GM21447 (cell line): Measurements from ENCODE around the gene PFKP.

Experiments used
- ATAC-seq: cut with Tn5 transposase; IDR thresholded peaks from one replicate; pipeline ENCODE4 v1.9.1; 2021; ENCODE audit not compliant: unreplicated experiment

The PFKP gene

DNA sequence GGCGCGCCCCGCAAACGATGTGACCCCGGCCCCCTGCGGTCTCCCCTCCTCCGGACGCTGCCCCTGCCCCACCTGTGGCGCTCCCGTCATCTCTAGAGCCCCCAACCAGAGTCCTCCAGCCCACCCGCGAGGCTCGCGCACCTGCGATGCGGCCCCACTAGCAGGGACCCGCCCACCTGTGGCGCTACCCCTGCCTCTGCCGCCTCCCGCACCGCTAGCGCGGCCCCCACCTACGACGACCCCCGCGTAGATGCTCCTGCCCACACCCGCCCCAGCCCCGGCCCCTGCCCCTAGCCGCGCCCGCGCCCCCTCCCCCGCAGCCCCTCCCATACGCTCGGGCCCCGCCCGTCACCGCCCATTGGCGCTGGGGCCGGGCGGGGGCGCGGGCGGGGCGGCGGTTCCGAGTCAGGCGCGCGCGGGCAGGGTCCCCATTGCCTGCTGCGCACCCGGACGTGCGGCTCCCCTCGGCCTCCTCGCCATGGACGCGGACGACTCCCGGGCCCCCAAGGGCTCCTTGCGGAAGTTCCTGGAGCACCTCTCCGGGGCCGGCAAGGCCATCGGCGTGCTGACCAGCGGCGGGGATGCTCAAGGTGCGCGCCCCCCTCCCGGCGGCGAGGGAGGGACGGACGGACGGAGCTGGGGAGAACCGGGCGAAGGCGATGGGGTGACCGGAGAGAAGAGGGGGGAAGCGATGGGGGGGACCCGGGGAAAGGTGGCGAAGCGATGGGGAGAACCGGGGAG is at the start of gene PFKP:
Gene PFKP, plus strand, starts transcription at position 431 of the 741 bp plus-strand sequence. Its CDS starts 48 bp downstream, at position 479.
- ATAC-seq: peak; percentile 41

DNA sequence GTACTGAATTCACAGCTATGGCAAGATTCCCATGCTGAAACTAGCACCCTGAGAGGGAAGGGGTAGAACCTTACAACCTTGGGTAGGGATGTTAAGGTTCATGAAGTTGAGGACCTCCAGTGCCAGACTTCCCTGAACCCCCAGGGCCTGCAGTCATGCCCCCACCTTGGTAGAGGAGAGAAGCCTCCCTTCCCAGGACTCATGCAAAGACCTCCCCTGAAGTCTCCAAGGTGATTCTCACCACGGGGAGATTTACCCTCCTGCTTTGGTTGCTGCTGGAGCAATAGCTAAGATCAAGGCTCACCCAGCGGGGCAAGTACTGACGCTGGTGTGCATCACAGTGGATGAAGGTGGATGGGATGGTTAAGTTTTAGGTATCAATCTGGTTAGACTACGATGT is 49.1 kb upstream of the PFKP start:
- ATAC-seq: no peak

DNA sequence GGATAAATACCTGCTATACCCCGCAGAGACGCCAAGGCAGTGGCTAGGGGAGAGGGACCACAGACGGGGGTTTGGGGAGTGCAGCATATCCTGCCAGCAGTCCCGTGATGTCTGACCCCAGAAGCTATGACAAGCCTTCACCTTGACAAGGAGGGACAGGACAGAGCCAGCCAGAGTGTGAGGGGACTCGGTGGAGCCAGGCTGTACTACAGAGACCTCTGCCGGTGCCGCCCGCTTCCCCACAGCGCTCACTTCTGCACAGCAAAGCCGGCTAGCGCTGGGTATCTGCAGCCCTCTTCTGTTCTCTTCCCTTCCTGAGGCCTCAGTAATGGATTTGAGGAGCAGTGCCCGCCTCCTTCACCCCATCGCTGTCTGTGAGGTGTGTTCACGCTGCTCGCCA is 47.0 kb upstream of the PFKP start:
- ATAC-seq: no peak

DNA sequence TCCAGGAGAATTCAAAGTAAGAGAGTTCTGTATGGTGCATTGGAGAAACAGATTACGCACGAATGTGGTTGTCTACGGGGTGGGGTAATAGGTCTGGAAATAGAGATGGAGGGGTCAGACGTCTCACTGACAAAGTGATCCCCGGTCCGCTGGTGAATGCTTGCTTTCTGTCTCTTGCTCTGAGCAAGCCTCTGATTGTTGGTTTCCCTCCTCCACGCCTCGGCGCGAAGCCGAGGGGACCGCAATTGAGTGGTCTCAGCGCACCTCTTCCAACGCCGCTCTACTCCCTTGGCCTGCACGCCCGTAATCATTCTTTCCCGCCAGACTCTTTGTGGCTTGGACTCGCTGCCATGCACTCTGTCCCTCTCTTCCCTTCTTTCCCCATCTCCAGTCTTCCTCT is 46.5 kb upstream of the PFKP start:
- ATAC-seq: no peak

DNA sequence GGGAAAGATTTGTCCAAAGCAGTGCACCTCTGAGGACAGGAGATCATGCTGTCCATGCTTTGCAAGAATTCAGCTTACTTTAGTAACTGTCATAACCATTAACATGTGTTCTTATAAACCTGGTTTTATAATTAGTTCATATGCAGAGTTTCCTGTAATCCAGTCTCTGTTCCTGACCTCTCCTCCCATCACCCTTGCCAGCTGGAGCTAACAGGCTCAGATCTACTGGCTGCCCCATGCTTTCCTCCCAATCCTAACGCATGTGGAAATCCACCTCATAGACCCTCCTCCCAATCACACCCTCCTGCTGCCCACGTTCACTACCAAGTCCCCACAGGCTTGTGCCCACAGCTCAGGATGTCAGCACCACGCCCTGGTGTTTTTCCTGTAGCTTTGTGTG is 45.3 kb upstream of the PFKP start:
- ATAC-seq: no peak

DNA sequence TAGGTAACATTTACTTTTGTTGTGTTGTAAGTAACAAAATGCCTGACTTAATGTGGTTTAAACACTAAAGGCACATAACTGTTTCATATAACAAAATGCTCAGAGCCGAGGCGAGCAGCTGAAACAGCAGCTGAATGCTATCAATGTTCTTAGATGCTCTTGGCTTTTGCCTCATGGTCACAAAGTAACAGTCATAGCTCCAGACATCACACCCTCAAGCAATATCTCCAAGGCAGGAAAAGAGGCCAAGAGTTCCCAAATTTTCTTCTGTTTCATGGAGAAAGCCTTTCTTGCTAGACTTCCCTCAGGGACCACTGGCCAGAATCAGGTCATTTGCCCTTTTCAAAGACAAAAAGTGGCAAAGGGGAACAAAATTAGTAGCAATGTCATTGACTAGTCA is 43.5 kb upstream of the PFKP start:
- no peak for ATAC-seq

DNA sequence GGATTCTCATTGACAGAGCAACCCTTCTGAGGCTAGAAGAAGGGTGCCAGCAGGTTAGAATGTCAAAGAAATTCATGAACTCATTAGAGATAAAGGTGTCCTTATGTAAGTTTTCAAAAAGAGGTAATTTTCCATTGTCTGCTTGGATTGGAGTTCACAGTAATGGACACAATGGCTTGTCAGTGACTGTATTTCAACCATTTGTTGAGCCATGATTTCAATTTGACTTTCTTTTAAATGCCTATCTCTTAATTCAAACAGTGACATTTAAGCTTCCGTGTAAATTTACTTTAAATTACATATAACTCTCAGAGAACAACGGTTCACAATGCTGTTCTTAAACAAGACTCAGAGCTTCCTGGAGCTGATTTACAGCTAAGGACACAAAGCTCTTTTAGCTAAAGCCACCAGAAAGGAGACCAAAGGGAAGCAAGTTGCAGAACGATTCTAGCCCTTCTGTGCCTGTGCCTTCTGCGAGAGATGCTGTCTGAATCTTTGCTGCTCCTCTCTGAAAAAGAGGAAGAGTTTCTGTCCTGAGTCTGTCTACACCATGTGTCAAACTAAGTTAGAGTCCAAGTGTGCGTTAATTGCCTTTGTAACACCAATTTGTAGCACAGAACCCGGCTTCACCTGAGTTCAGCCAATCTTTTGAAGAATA is 42.2 kb upstream of the PFKP start:
- no peak for ATAC-seq

DNA sequence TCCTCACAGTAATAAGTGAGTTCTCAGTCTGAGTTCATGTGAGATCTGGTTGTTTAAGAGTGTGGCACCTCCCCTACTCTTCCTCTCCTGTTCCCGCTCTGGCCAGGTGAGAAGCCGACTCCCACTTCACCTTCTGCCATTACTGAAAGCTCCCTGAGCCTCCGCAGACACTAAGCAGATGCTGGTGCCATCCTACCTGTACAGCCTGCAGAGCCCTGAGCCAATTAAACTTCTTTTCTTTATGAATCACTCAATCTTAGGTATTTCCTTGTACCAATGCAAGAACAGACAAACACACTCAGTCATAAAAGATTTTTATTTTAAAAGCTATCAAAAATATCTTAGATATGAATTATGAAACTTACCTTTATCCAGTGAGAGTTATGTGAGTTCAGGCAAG is 39.5 kb upstream of the PFKP start:
- no peak for ATAC-seq

DNA sequence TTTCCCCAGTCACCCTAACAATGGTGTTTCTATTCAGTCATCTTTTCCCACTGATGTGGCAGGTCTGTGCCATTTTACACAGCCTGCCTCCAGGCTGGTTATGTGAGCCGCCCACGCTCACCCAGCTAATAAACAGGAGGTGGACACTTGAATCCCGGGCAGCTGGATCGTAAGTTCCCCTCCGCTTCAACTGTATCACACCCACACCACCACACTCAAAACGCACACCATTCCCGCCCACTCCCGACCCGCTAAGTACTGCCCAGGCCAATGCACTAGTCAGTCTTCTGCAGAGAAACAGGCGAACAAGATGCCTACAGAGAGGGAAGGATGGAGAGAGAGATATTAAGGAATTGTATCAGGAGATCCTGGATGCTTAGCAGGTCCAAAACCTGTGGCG is 38.9 kb upstream of the PFKP start:
- ATAC-seq: no peak

DNA sequence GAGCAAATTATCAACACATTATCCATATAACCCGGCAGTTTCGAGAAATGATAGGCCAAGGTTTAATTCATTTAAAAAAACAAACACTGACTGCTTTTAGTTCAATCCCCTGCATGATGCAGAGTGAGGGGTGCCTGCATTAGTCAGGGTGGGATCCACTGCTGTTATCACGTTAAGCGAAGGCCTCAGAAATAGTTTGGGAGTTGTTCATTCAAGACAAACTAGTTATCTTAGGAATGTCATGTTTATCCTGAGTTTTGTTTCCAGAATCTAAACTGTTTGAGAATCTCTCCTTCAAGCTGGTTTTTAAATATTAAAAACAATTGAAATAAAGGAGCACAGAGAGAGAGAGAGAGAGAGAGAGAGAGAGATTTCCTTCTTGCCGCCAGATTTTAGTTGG is 36.6 kb upstream of the PFKP start:
- no peak for ATAC-seq

DNA sequence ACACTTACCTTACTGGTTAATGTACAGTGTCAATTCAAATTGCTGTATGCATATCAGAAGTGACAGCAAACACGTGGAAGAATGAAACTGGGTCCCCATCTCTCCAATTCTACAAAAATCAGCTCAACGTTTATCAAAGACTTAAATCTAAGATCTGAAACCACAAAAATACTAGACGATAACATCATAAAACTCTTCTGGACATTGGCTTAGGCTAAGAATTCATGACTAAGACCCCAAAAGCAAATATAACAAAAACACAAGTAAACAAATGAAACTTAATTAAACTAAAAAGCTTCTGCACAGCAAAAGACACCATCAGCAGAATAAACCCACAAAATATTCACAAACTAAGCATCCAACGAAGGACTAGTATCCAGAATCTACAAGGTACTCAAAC is 35.9 kb upstream of the PFKP start:
- no peak for ATAC-seq

DNA sequence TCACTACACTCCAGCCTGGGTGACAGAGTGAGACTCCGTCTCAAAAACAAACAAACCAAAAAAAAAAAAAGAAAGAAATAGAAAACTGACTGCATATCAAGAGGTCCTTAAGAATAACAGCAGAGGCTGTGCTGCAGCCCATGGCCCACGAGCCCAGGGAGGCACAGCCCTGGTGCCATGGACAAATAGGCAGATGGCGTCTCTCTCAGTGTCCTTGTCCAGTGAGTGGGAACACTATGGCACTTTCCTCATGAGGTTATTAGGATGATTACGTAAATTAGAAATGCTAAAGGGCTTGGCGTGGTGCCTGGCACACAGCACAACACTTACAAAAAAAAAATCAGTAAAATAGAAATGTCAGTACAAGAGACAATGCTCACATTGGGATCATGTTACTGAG is 33.4 kb upstream of the PFKP start:
- ATAC-seq: no peak

DNA sequence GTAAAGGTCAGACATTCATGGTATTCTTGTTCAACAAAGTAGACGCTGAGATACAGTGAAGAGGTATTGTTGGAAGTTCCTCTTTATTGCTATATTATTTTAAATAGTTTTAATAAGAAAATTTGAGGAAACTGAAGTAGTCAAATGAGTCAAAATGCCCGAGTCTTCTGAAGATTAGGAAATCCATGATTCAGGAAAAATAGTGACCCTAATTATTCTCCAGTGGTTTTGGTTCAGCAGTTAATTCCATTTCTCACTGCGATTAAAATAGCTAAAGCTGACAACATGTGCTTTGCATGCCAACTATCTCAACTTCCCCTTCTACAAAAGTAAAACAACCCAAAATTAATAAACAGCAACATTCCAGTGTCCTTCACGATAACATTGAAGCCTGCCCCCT is 32.7 kb upstream of the PFKP start:
- ATAC-seq: no peak

DNA sequence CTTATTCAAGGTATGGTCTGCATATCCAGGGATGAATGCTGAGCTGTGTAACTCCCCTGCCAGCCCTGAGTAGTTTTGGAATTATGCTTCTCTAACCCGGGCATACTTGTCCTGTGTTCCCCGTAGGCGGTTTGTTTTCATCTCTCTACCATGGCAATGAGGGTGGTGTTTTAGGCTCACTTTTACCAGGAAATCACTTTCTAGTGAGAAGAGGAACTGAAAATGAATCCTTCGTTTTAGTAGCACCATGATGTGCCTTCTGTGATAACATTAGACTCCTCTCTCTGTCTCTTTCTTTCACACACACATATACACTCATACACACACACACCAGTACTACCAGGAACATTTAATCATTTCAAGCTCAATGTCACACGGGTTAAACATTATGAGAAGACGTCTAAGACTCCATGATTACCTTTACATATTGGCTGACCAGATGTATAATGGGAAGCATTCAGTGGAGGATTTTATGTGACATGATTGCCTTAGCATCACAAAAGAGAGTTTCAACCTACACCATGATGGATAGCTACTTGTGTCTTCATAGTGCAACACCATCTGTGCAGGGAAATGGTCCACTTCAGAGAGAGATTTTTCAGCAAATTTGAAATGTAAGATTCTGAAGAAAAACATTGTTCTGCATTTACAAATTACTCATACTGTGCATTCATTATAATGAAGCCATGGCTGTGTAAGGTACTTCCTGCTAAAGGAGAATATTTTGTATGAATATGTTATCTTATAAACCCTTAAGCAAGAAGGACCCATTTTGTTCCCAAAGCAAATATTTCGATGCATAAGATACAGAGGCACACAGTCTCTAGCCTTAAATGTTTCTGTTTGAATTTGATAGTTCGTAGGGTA is 31.0 kb upstream of the PFKP start:
- ATAC-seq: peak; percentile 99

DNA sequence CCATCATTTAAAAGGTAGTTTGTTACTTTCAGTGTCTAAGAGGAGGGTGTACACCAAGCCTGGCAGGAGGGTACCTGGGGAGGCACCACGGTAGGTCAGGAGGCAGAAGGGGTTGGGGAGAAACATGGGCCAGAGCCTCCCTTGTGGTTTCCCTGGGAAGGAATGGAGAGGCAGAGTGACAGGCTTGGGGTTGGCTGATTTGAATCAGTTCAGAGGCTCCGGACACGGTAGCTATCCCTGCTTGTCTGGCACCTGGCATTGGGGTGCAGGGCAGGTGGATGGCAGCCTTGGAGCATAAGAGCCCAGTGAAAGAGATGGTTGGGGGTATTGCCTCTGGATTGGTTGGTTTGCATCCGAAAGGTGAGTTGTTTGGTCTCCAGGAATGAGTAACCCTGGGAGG is 30.2 kb upstream of the PFKP start:
- ATAC-seq: no peak

DNA sequence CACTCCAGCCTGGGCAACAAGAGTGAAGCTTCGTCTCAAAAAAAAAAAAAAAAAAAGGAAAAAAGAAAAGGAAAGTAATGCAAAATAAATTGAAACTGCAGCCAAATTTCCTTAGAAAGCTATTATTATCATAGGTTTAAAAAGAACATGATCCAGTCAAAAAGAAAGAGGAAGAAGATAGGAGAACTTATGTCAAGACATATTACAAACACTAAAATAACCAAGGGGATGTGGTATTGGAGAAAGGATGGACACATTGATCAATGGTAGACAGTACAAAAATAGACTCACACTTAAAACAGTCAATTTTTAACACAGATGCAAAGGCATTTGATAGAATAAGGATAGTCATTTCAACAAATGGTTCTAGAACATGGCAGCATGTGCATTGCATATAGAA is 27.3 kb upstream of the PFKP start:
- no peak for ATAC-seq

DNA sequence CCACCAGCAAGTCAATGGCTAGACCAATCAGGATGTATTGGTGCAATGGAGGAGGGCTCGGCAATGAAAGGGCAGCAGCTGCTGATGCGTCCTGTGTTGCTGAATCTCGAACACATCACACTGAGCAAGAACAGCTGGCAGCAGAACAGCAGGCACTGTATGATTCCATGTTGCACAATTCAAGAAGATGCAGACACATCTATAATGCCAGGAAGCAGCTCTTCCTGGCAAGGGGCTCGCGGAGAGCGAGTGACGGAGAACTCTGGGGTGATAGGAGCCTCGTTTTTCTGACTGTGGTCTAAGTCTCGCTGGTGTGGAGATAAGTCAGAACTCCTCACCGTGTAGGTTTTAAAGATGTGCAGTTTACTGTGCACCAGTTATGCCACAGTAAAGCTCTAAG is 24.8 kb upstream of the PFKP start:
- ATAC-seq: no peak

DNA sequence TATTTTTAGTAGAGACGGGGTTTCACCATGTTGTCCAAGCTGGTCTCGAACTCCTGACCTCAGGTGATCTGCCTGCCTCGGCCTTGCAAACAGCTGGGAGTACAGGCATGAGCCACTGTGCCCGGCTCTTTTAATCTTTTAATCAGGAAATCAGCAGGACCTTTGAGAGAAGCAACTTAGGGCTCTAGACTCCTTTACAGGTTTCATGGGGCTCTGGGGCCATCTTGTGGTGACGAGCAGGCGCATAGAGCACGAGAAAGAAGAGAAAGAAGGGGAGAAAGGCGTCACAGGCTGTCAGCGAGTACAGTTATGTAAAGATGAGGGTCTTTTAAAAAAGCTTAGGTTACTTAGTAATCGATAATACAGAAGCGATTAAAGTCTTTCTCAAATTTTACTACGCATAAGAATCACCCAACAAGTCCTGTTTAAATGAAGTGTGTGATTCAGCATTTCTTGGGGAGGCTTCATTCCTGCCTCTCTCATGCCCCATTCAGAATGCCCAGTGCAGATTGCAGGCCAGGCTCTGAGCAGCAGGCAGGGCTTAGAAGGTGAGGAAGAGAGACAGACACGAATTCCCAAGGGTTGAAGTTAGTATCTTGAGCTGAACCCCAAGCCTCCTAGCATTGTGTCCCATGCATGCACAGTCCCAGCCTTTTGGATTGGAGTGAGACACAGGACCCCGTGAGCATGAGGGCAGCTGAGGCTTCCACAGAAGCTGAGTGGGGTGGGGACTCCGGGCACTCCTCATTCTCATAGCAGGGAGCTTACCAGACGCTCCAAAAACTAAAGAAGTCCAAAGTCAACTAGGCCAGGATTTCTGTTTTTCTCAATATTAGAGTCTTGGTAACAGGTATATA is 23.6 kb upstream of the PFKP start:
- ATAC-seq: no peak

DNA sequence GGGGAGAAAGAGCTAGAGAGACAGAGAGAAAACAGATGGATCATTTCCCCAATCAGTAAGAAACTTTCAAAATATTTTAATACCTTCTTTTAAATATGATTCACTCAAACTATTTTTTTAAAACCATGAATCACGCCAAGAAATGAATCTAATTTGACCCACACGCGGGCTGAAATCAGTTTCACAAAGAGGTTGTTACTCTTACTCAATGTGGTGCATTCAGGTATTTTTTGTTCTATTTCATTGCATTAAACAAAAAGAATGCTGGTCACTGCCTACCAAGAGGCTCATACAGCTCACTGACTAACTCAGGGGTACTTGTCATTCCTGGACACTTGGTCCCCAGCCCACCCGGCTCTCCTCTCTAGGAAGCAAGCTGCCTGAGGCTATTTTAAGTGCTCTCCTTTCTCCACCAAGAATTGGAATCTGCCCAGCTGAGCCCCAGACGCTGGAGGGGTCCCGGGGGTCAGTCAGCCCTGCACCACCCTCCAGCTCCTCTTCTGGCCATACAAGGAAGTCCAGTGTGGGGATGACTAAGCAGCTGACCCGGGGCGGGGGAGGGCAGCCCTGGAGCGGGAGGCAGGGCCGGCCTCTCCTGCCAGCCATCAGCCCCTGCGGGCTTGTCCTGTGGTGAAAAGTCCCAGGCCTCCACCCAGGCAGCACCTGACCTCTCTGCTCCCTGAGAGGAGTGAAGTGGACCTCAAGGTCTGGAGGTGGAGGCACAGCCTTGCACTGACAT is 21.7 kb upstream of the PFKP start:
- ATAC-seq: no peak

DNA sequence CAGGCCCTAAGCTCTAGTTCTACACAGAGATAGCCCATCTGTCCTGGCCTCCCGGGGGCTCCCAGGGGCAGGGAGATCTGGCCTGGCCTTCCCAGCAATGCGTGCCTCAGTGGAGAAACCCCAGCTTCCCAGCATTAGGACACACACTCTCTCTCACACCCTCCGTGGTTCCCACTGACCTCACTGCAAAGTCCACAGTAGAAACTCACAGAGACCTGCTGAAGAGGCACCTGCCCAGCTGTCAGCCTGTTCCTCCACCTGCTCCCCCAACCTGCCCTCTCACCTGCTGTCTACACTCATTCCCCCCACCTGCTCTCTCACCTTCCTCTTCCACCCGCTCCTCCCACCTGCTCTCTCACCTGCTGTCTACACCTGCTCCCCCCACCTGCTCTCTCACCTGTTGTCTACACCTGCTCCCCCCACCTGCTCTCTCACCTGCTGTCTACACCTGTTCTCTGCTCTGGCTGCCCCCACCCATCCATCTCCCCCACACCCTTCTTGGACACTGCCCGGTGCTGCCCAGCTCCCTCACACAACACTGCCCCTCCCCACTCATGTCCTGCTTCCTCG is 21.1 kb upstream of the PFKP start:
- ATAC-seq: no peak
